H1 (cell line): ENCODE data around the gene ALDH1A3. TPM values are rescaled to one million over a fixed set of nuclear protein-coding genes. Genes with fewer than 3 reads are reported as not detected.

Source experiments
- CTCF ChIA-PET: fragments of 300-600 bp; sonication (Branson Sonifier 250); formaldehyde crosslinking; loops from one replicate; lab custom pipeline; 2021; ENCODE audit not compliant: partially characterized antibody; lab: Charles Lee
- POLR2A ChIA-PET: fragments of 300-600 bp; sonication (Branson Sonifier 250); formaldehyde crosslinking; loops from one replicate; lab custom pipeline; 2021; ENCODE audit warnings: inconsistent platforms; ENCODE audit not compliant: partially characterized antibody; lab: Charles Lee
- DNase-seq, 2 experiments: peaks; one replicate each; pipeline versions ENCODE4 v3.0.0 to v3.0.0-alpha.2; 2010 to 2022; ENCODE audit warnings: low spot score in 2 of 2, low read depth in 1 of 2, mixed read lengths in 1 of 2
- FAIRE-seq: peaks from 2 replicates; lab custom pipeline; 2011; peaks lifted over from hg19 to GRCh38; lab: Jason Lieb, UNC
- H2AFZ ChIP-seq: 2 replicates; pipeline ENCODE4 v1.8.1; 2012; ENCODE audit warnings: low read length, inconsistent platforms
- H2AK5ac ChIP-seq: 2 replicates; pipeline ENCODE4 v1.6.1; 2013; ENCODE audit warnings: low read depth, low read length
- H2BK120ac ChIP-seq: replicated peaks from 2 replicates; pipeline ENCODE3; 2013; ENCODE audit warnings: low read depth, low read length, inconsistent platforms
- H2BK12ac ChIP-seq: 2 replicates; pipeline ENCODE4 v1.6.1; 2013; ENCODE audit warnings: low read depth, low read length
- H2BK15ac ChIP-seq: 2 replicates; pipeline ENCODE4 v1.6.1; 2013; ENCODE audit warnings: low read length
- H2BK20ac ChIP-seq: 2 replicates; pipeline ENCODE4 v1.6.1; 2013; ENCODE audit warnings: low read length
- H2BK5ac ChIP-seq: 2 replicates; pipeline ENCODE4 v1.6.1; 2013; ENCODE audit warnings: low read depth, low read length
- H3K14ac ChIP-seq: 2 replicates; pipeline ENCODE4 v1.6.1; 2013; ENCODE audit warnings: inconsistent platforms; ENCODE audit not compliant: insufficient read length
- H3K18ac ChIP-seq: 2 replicates; pipeline ENCODE4 v1.6.1; 2013; ENCODE audit warnings: low read length; ENCODE audit errors: extremely low read depth
- H3K23ac ChIP-seq: 2 replicates; pipeline ENCODE4 v1.6.1; 2013; ENCODE audit warnings: inconsistent platforms; ENCODE audit not compliant: insufficient read length
- H3K23me2 ChIP-seq: 2 replicates; pipeline ENCODE4 v1.6.1; 2013; ENCODE audit warnings: low read depth, low read length
- H3K27ac ChIP-seq: 2 replicates; pipeline ENCODE4 v1.6.1; 2011; ENCODE audit warnings: low read depth, low read length, inconsistent platforms
- H3K27me3 ChIP-seq, 4 experiments: replicated peaks in 1 of 4; 1 replicate in 1 of 4; 2 replicates in 3 of 4; pipeline versions ENCODE4 v1.6.1 to v1.8.1; 2011 to 2013; ENCODE audit warnings: low read length in 3 of 4, mild to moderate bottlenecking in 3 of 4, inconsistent platforms in 2 of 4, mixed read lengths in 2 of 4, moderate library complexity in 1 of 4; ENCODE audit not compliant: control insufficient read depth in 3 of 4, insufficient read depth in 3 of 4; ENCODE audit errors: extremely low read depth in 1 of 4
- H3K36me3 ChIP-seq, 4 experiments: 2 replicates each; pipeline versions ENCODE4 v1.6.1 to v1.8.1; 2011 to 2013; ENCODE audit warnings: mild to moderate bottlenecking in 4 of 4, low read length in 3 of 4, moderate library complexity in 2 of 4, control low read depth in 1 of 4, inconsistent platforms in 1 of 4; ENCODE audit not compliant: insufficient read depth in 4 of 4, control insufficient read depth in 2 of 4
- H3K4ac ChIP-seq: replicated peaks from 2 replicates; pipeline ENCODE3; 2013; ENCODE audit warnings: low read length, low read depth, mixed read lengths, inconsistent platforms; ENCODE audit not compliant: insufficient read length
- H3K4me1 ChIP-seq, 4 experiments: replicated peaks in 1 of 4; 1 replicate in 1 of 4; 2 replicates in 3 of 4; pipeline versions ENCODE4 v1.6.1 to v1.8.1; 2011 to 2013; ENCODE audit warnings: low read length in 3 of 4, inconsistent platforms in 2 of 4, mixed read lengths in 1 of 4; ENCODE audit not compliant: insufficient read depth in 4 of 4, control insufficient read depth in 3 of 4
- H3K4me2 ChIP-seq, 2 experiments: 2 replicates each; pipeline versions ENCODE4 v1.6.1 to v1.8.1; 2011 to 2013; ENCODE audit warnings: low read depth in 2 of 2, low read length in 2 of 2, control low read depth in 1 of 2, inconsistent platforms in 1 of 2, mild to moderate bottlenecking in 1 of 2; ENCODE audit not compliant: insufficient read depth in 1 of 2
- H3K4me3 ChIP-seq, 4 experiments: fragments of 200-600, 300-600 bp in 1 of 4; sonication (generic), shearing (Covaris generic), sonication (Bioruptor Twin) in 1 of 4; 2 replicates each; pipeline versions ENCODE4 v1.5.1 to v1.8.1; 2011 to 2016; ENCODE audit warnings: low read length in 4 of 4, low read depth in 3 of 4, control low read depth in 2 of 4, inconsistent platforms in 2 of 4, mild to moderate bottlenecking in 2 of 4, mixed read lengths in 1 of 4, moderate library complexity in 1 of 4; ENCODE audit not compliant: insufficient read depth in 2 of 4; ENCODE audit errors: extremely low read depth in 1 of 4
- H3K56ac ChIP-seq: replicated peaks from 2 replicates; pipeline ENCODE3; 2013; ENCODE audit warnings: low read depth, mild to moderate bottlenecking, mixed read lengths, low read length, inconsistent platforms; ENCODE audit not compliant: insufficient read length
- H3K79me1 ChIP-seq: 2 replicates; pipeline ENCODE4 v1.6.1; 2013; ENCODE audit warnings: low read depth, low read length, control low read depth
- H3K79me2 ChIP-seq, 2 experiments: 2 replicates each; pipeline versions ENCODE4 v1.6.1 to v1.8.1; 2012 to 2013; ENCODE audit warnings: low read length in 2 of 2, mild to moderate bottlenecking in 2 of 2, inconsistent platforms in 1 of 2; ENCODE audit not compliant: insufficient read depth in 2 of 2, control insufficient read depth in 1 of 2
- H3K9ac ChIP-seq, 4 experiments: replicated peaks in 1 of 4; 1 replicate in 1 of 4; 2 replicates in 3 of 4; pipeline versions ENCODE4 v1.6.1 to v1.8.1; 2011 to 2013; ENCODE audit warnings: low read depth in 3 of 4, low read length in 3 of 4, control low read depth in 2 of 4, mild to moderate bottlenecking in 2 of 4, moderate library complexity in 2 of 4, inconsistent platforms in 1 of 4; ENCODE audit errors: extremely low read depth in 1 of 4
- H3K9me3 ChIP-seq, 2 experiments: 2 replicates each; pipeline versions ENCODE4 v1.6.1 to v1.8.1; 2012 to 2013; ENCODE audit warnings: mild to moderate bottlenecking in 2 of 2, moderate library complexity in 2 of 2, control low read depth in 1 of 2, inconsistent platforms in 1 of 2, low read depth in 1 of 2, low read length in 1 of 2, mixed read lengths in 1 of 2; ENCODE audit not compliant: insufficient read depth in 2 of 2
- H4K20me1 ChIP-seq, 2 experiments: replicated peaks in 1 of 2; 2 replicates each; pipeline versions ENCODE3 to v1.8.1; 2011 to 2013; ENCODE audit warnings: inconsistent platforms in 2 of 2, low read length in 2 of 2, mild to moderate bottlenecking in 1 of 2; ENCODE audit not compliant: insufficient read depth in 2 of 2, control insufficient read depth in 1 of 2
- H4K5ac ChIP-seq: 2 replicates; pipeline ENCODE4 v1.6.1; 2013; ENCODE audit warnings: low read length, low read depth, mixed read lengths, inconsistent platforms; ENCODE audit not compliant: insufficient read length
- H4K8ac ChIP-seq: 2 replicates; pipeline ENCODE4 v1.8.0; 2013; ENCODE audit warnings: mild to moderate bottlenecking, moderate library complexity, low read length, inconsistent platforms; ENCODE audit not compliant: insufficient read depth; ENCODE audit errors: extremely low read depth
- H4K91ac ChIP-seq: replicated peaks from 2 replicates; pipeline ENCODE3; 2013; ENCODE audit warnings: low read length, mixed read lengths, inconsistent platforms; ENCODE audit not compliant: insufficient read length
- BACH1 ChIP-seq: IDR thresholded peaks from 2 replicates; pipeline ENCODE4 v1.6.1; 2012; ENCODE audit warnings: low read length, improper control_type of control experiment
- GABPA ChIP-seq: IDR thresholded peaks from 2 replicates; pipeline ENCODE4 v1.6.1; 2011; ENCODE audit warnings: mild to moderate bottlenecking, low read length, moderate library complexity, borderline replicate concordance; ENCODE audit not compliant: insufficient read depth
- MAFK ChIP-seq: IDR thresholded peaks from 2 replicates; pipeline ENCODE4 v1.6.1; 2012; ENCODE audit warnings: low read depth, mild to moderate bottlenecking, improper control_type of control experiment, low read length
- RAD21 ChIP-seq, 2 experiments: IDR thresholded peaks in 1 of 2; conservative IDR thresholded peaks in 1 of 2; 2 replicates each; pipeline ENCODE4 v1.6.1; 2011; ENCODE audit warnings: low read depth in 2 of 2, low read length in 2 of 2, improper control_type of control experiment in 1 of 2, inconsistent platforms in 1 of 2, mild to moderate bottlenecking in 1 of 2, moderate library complexity in 1 of 2
- RNF2 ChIP-seq: fragments of 200-900, 300-1000 bp; sonication (generic); IDR thresholded peaks from 2 replicates; pipeline ENCODE4 v1.7.1; 2016; ENCODE audit warnings: borderline replicate concordance, low read depth, mild to moderate bottlenecking, antibody characterized with exemption, low read length; ENCODE audit not compliant: poor library complexity, severe bottlenecking; ENCODE audit errors: missing control alignments
- SIRT6 ChIP-seq: IDR thresholded peaks from one replicate; pipeline ENCODE4 v1.7.1; 2012; ENCODE audit warnings: low read length, inconsistent platforms
- SIX5 ChIP-seq: IDR thresholded peaks from 2 replicates; pipeline ENCODE4 v1.6.1; 2011; ENCODE audit warnings: mild to moderate bottlenecking, low read depth, low read length
- WGBS, 2 experiments: shearing (Covaris generic) in 1 of 2; methylation state at CpG; one replicate each; pipeline versions ENCODE4 v1.1.6 to v1.1.7; 2013 to 2015; ENCODE audit warnings: low lambda C conversion rate in 2 of 2, mixed read lengths in 2 of 2, inconsistent platforms in 1 of 2, low coverage in 1 of 2, missing lambda C conversion rate in 1 of 2; ENCODE audit not compliant: insufficient replicate concordance in 2 of 2, insufficient coverage in 1 of 2, insufficient read length in 1 of 2; ENCODE audit errors: extremely low coverage in 1 of 2, missing lambda C conversion rate in 1 of 2; 5-methylcytosine and 5-hydroxymethylcytosine counted together
- polyA plus RNA-seq, 7 experiments: library from polyadenylated mRNA; depleted of rRNA in 3 of 7; stranded (reverse) in 5 of 7; unstranded in 2 of 7; fragments of >200 nt in 5 of 7; fragments of 200-250 nt in 2 of 7; gene quantifications; 1 replicate in 5 of 7; 2 replicates in 1 of 7; 4 replicates in 1 of 7; pipeline versions ENCODE4 v1.2.1 to v1.2.3, GENCODE V29; 2011 to 2013; ENCODE audit warnings: missing spikeins in 2 of 7, mixed read lengths in 2 of 7
- total RNA-seq: library from RNA; stranded (reverse); fragmentation: NEBNext Ultra II Directional; extraction: Animal tissue kit (Norgen Biotek cat#: 25700); gene quantifications from 2 replicates; pipeline ENCODE4 v1.2.1, GENCODE V29; 2021
- TF ChIP-seq, protein P1 (sequence below), 3 experiments: IDR thresholded peaks; 1 replicate in 2 of 3; 2 replicates in 1 of 3; pipeline versions ENCODE4 v1.5.1 to v1.6.1; 2011; ENCODE audit warnings: low read length in 3 of 3, mild to moderate bottlenecking in 3 of 3, inconsistent platforms in 2 of 3, low read depth in 1 of 3, moderate library complexity in 1 of 3; ENCODE audit not compliant: insufficient read depth in 1 of 3; ENCODE audit errors: control extremely low read depth in 1 of 3

ALDH1A3 gene
- total and polyA plus RNA-seq, 2 of the 8 experiments (the other 6 are each of a cell fraction or from before 2014, with no cell fraction given) = 2.2 to 5.5 TPM

DNA sequence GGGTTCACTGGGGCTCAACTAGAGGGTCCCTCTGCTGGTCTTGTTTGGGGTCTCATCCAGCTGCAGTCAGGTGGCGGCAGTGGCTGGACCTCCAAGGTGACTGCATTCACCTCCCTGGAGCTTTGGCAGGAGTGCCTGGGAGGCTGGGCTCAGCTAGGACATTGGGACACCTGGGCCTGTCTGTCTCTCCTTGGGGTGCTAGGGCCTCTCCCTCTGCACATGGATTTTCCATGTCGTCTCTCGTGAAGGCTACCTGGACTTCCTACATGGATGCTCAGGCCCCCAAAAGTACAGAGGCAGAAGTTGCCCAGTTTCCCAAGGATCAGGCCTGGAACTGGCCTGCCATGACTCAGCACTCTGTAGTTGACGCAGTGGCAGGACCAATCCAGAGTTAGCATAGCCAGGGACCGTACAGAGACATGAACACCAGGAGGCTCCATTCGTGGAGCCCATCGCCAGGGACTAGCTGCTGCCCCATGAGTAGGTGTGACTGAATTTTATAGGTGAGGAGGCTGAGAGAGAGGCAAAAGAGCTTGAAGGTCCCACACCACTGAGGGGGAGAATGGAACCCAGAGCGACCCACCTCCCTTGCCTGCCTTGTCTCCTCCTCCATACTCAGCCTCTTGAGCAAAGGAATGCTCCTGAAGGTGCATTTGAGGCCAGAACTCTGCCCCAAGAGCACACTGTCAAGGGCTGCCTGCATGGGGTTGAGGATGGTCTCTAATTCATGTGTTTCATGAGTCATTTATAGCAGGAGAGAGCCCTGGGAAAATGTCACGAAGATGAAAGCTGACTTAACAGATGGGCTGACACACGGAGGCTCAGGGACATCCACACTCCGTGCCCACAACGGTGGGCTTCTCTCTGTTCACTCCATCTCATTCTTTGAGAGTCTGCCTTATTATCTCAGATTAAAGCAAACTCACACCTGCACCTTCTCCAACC lies 13.0 kb upstream of the ALDH1A3 start:
- Histone ChIP-seq H3K27me3 (no peaks in the 10 kb centered on the region), H3K79me2 (no peaks in the 10 kb centered on the region), H4K8ac (peak overlapping the region; percentile 45; the same call in 1 of the 2 replicates), H2BK15ac (no peak overlapping the region), H3K18ac (no peak overlapping the region), H2BK5ac (no peak overlapping the region), H3K14ac (no peak overlapping the region), H2BK12ac (no peak overlapping the region), H3K9me3 (no peaks in the 10 kb centered on the region), H4K20me1 (no peaks in the 10 kb centered on the region), H3K4me2 (no peak overlapping the region), H3K9ac (no peak overlapping the region), H3K4me3 (no peak overlapping the region), H3K56ac (no peak overlapping the region), H4K5ac (no peak overlapping the region), H3K23ac (no peak overlapping the region), H2BK20ac (no peak overlapping the region), H2AFZ (no peak overlapping the region), H3K4ac (no peak overlapping the region), H2AK5ac (no peak overlapping the region), H4K91ac (no peak overlapping the region), H3K23me2 (no peaks in the 10 kb centered on the region; the same call in 1 of the 2 replicates), H2BK120ac (no peak overlapping the region), H3K79me1 (no peaks in the 10 kb centered on the region; the same call in 1 of the 2 replicates), H3K4me1 (no peaks in the 10 kb centered on the region), H3K36me3 (no peaks in the 10 kb centered on the region), H3K27ac (no peak overlapping the region)
- WGBS, 2 experiments = 93% methylated on average over 12 of the region's 12 CpGs; no CpG with 5 or more reads in 1 of the 2 experiments
- FAIRE-seq = no peak
- ChIA-PET POLR2A (no interaction called here), CTCF (interaction anchor here (0.7 to 9.1 kb wide), 26 partner anchors 6 to 234 kb away, joined by 3 to 95 read pairs (median 4); partner anchors contain the start of gene ALDH1A3)
- no peak for DNase-seq
- TF ChIP-seq SIX5 (no peak), GABPA (no peak), RAD21 (IDR thresholded peaks at IDR 0.05 in 1 of 2, conservative IDR thresholded peaks at IDR 0.05 in 1 of 2; ENCODE audit: low read depth in 2 of 2, low read length in 2 of 2) (peak; percentile 10 to 26; a peak in 1 of 4 replicates), BACH1 (peak; percentile 62), RNF2 (no peak), SIRT6 (no peak), MAFK (peak; percentile 39; the same call in 1 of the 2 replicates)
- TF ChIP-seq, protein P1, sequence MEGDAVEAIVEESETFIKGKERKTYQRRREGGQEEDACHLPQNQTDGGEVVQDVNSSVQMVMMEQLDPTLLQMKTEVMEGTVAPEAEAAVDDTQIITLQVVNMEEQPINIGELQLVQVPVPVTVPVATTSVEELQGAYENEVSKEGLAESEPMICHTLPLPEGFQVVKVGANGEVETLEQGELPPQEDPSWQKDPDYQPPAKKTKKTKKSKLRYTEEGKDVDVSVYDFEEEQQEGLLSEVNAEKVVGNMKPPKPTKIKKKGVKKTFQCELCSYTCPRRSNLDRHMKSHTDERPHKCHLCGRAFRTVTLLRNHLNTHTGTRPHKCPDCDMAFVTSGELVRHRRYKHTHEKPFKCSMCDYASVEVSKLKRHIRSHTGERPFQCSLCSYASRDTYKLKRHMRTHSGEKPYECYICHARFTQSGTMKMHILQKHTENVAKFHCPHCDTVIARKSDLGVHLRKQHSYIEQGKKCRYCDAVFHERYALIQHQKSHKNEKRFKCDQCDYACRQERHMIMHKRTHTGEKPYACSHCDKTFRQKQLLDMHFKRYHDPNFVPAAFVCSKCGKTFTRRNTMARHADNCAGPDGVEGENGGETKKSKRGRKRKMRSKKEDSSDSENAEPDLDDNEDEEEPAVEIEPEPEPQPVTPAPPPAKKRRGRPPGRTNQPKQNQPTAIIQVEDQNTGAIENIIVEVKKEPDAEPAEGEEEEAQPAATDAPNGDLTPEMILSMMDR (IDR thresholded peaks at IDR 0.05; ENCODE audit: control extremely low read depth in 1 of 3, insufficient read depth in 1 of 3, low read depth in 1 of 3, low read length in 3 of 3) = peak in 1 of 3 experiments; percentile 11; a peak in 1 of 4 replicates
